H9 (cell line): ENCODE data around the gene C16orf89. TPM values are rescaled to one million over a fixed set of nuclear protein-coding genes. Genes with fewer than 3 reads are reported as not detected.

Experiments
- DNase-seq: peaks from one replicate; pipeline ENCODE4 v3.0.0-alpha.2; 2017
- H2AFZ ChIP-seq: one replicate; pipeline ENCODE4 v1.6.1; 2013; ENCODE audit warnings: mild to moderate bottlenecking, low read length, control low read depth, moderate library complexity
- H2AK5ac ChIP-seq: 2 replicates; pipeline ENCODE4 v1.6.1; 2013; ENCODE audit warnings: low read length, control low read depth, mixed read lengths; ENCODE audit not compliant: insufficient read length
- H2BK120ac ChIP-seq: one replicate; pipeline ENCODE4 v1.6.1; 2013; ENCODE audit warnings: low read depth, mild to moderate bottlenecking, low read length, control low read depth, inconsistent platforms; ENCODE audit not compliant: poor library complexity, severe bottlenecking
- H2BK12ac ChIP-seq: 2 replicates; pipeline ENCODE4 v1.6.1; 2013; ENCODE audit warnings: low read length, control low read depth, mixed read lengths, low read depth; ENCODE audit not compliant: insufficient read length
- H2BK15ac ChIP-seq: 2 replicates; pipeline ENCODE4 v1.6.1; 2013; ENCODE audit warnings: low read depth, low read length, control low read depth
- H2BK20ac ChIP-seq: one replicate; pipeline ENCODE4 v1.6.1; 2013; ENCODE audit warnings: low read depth, mild to moderate bottlenecking, low read length, control low read depth, inconsistent platforms; ENCODE audit not compliant: poor library complexity, severe bottlenecking
- H2BK5ac ChIP-seq: 2 replicates; pipeline ENCODE4 v1.6.1; 2013; ENCODE audit warnings: low read length, control low read depth, mixed read lengths; ENCODE audit not compliant: insufficient read length
- H3K14ac ChIP-seq: 2 replicates; pipeline ENCODE4 v1.6.1; 2013; ENCODE audit warnings: low read length, control low read depth; ENCODE audit not compliant: insufficient read depth
- H3K18ac ChIP-seq: 2 replicates; pipeline ENCODE4 v1.6.1; 2013; ENCODE audit warnings: low read depth, mild to moderate bottlenecking, mixed read lengths, low read length, control low read depth; ENCODE audit not compliant: insufficient read length
- H3K23ac ChIP-seq: 2 replicates; pipeline ENCODE4 v1.6.1; 2013; ENCODE audit warnings: low read length, control low read depth, mixed read lengths, low read depth; ENCODE audit not compliant: insufficient read length
- H3K23me2 ChIP-seq: 2 replicates; pipeline ENCODE4 v1.6.1; 2013; ENCODE audit warnings: low read depth, mild to moderate bottlenecking, mixed read lengths, low read length, control low read depth; ENCODE audit not compliant: insufficient read length, poor library complexity, severe bottlenecking
- H3K27ac ChIP-seq: 2 replicates; pipeline ENCODE4 v1.5.1; 2013; ENCODE audit warnings: low read length, control low read depth, mixed read lengths, low read depth; ENCODE audit not compliant: insufficient read length
- H3K27me3 ChIP-seq: 2 replicates; pipeline ENCODE4 v1.6.1; 2013; ENCODE audit warnings: low read length, control low read depth, inconsistent platforms; ENCODE audit not compliant: insufficient read depth
- H3K4ac ChIP-seq: 2 replicates; pipeline ENCODE4 v1.6.1; 2013; ENCODE audit warnings: low read depth, mild to moderate bottlenecking, control low read depth, inconsistent platforms, low read length, moderate library complexity
- H3K4me1 ChIP-seq: 2 replicates; pipeline ENCODE4 v1.6.1; 2013; ENCODE audit warnings: low read length, control low read depth, inconsistent platforms; ENCODE audit not compliant: insufficient read depth
- H3K4me2 ChIP-seq: 2 replicates; pipeline ENCODE4 v1.6.1; 2013; ENCODE audit warnings: low read length, control low read depth, mixed read lengths; ENCODE audit not compliant: insufficient read length, insufficient read depth
- H3K56ac ChIP-seq: 2 replicates; pipeline ENCODE4 v1.6.1; 2013; ENCODE audit warnings: low read depth, mild to moderate bottlenecking, mixed read lengths, low read length, control low read depth; ENCODE audit not compliant: insufficient read length
- H3K79me1 ChIP-seq: 2 replicates; pipeline ENCODE4 v1.6.1; 2013; ENCODE audit warnings: low read depth, mild to moderate bottlenecking, moderate library complexity, low read length, control low read depth, inconsistent platforms; ENCODE audit not compliant: insufficient read depth, poor library complexity, severe bottlenecking
- H3K79me2 ChIP-seq: 2 replicates; pipeline ENCODE4 v1.6.1; 2013; ENCODE audit warnings: low read length, control low read depth, inconsistent platforms; ENCODE audit not compliant: insufficient read depth
- H3K9ac ChIP-seq: 2 replicates; pipeline ENCODE4 v1.6.1; 2013; ENCODE audit warnings: low read length, control low read depth, mixed read lengths; ENCODE audit not compliant: insufficient read length; ENCODE audit errors: extremely low read depth
- H3K9me3 ChIP-seq: one replicate; pipeline ENCODE4 v1.6.1; 2013; ENCODE audit warnings: low read depth, low read length, inconsistent platforms; ENCODE audit not compliant: control insufficient read depth
- H3T11ph ChIP-seq: one replicate; pipeline ENCODE4 v1.6.1; 2013; ENCODE audit warnings: mild to moderate bottlenecking, low read length, control low read depth, inconsistent platforms
- H4K20me1 ChIP-seq: one replicate; pipeline ENCODE4 v1.6.1; 2013; ENCODE audit not compliant: control insufficient read depth, insufficient read length, insufficient read depth
- H4K5ac ChIP-seq: 2 replicates; pipeline ENCODE4 v1.6.1; 2013; ENCODE audit warnings: low read depth, mild to moderate bottlenecking, mixed read lengths, low read length, control low read depth; ENCODE audit not compliant: insufficient read length
- H4K8ac ChIP-seq: replicated peaks from 2 replicates; pipeline ENCODE4 v1.6.1; 2013; ENCODE audit warnings: low read length, control low read depth, mixed read lengths, low read depth; ENCODE audit not compliant: insufficient read length
- H4K91ac ChIP-seq: 2 replicates; pipeline ENCODE4 v1.6.1; 2013; ENCODE audit warnings: low read depth, mild to moderate bottlenecking, moderate library complexity, mixed read lengths, low read length, control low read depth; ENCODE audit not compliant: insufficient read length
- H3K27ac Mint-ChIP-seq, 3 experiments: 2 replicates in 2 of 3; 3 replicates in 1 of 3; pipeline ENCODE4 v1.8.0; 2020 to 2021; ENCODE audit warnings: mixed read lengths in 3 of 3, mild to moderate bottlenecking in 1 of 3, moderate library complexity in 1 of 3
- H3K27me3 Mint-ChIP-seq: 2 replicates; pipeline ENCODE4 v1.8.0; 2021; ENCODE audit warnings: low read depth, mild to moderate bottlenecking, moderate library complexity, mixed read lengths
- H3K36me3 Mint-ChIP-seq, 3 experiments: 2 replicates in 2 of 3; 3 replicates in 1 of 3; pipeline ENCODE4 v1.8.0; 2020 to 2021; ENCODE audit warnings: low read depth in 3 of 3, mixed read lengths in 3 of 3; ENCODE audit not compliant: insufficient read depth in 1 of 3
- H3K4me1 Mint-ChIP-seq, 2 experiments: 2 replicates each; pipeline ENCODE4 v1.8.0; 2020; ENCODE audit warnings: mixed read lengths in 2 of 2
- H3K4me3 Mint-ChIP-seq, 2 experiments: 2 replicates in 1 of 2; 3 replicates in 1 of 2; pipeline ENCODE4 v1.8.0; 2020 to 2021; ENCODE audit warnings: mild to moderate bottlenecking in 2 of 2, mixed read lengths in 2 of 2, moderate library complexity in 1 of 2
- H3K9me3 Mint-ChIP-seq, 2 experiments: 2 replicates in 1 of 2; 3 replicates in 1 of 2; pipeline ENCODE4 v1.8.0; 2020; ENCODE audit warnings: mild to moderate bottlenecking in 2 of 2, mixed read lengths in 2 of 2, moderate library complexity in 1 of 2
- CTCF ChIP-seq: fragments of 200-600 bp; sonication (generic); conservative IDR thresholded peaks from 3 replicates; pipeline ENCODE4 v1.8.0; 2021; ENCODE audit warnings: antibody characterized with exemption, mild to moderate bottlenecking
- WGBS: extraction: QIAGEN DNeasy Blood & Tissue Kit; methylation state at CpG from one replicate; pipeline ENCODE4 v1.1.7; 2013; ENCODE audit warnings: missing lambda C conversion rate, low lambda C conversion rate, mixed read lengths; ENCODE audit not compliant: insufficient read length; ENCODE audit errors: extremely low coverage; 5-methylcytosine and 5-hydroxymethylcytosine counted together
- total RNA-seq: library from RNA; stranded (reverse); gene quantifications from 2 replicates; pipeline ENCODE4 v1.2.1, GENCODE V29; 2021

The C16orf89 gene
- total RNA-seq, 1 experiment from 2014 or later, result 2.5 TPM

- no peak overlapping the region for H3K23ac ChIP-seq
- H2BK12ac ChIP-seq, result no peak overlapping the region
- Mint-ChIP-seq H3K27ac (no peak overlapping the region), H3K4me1 (peaks cover 0 to 4% of the 10 kb centered on the region in 2 experiments; a peak in 2 of 4 replicates), H3K9me3 (no peaks in the 10 kb centered on the region; a peak in 1 of 5 replicates), H3K36me3 (no peaks in the 10 kb centered on the region; a peak in 1 of 7 replicates), H3K27me3 (peaks cover 15% of the 10 kb centered on the region), H3K4me3 (no peak overlapping the region; a peak in 1 of 5 replicates)
- H3K27ac ChIP-seq, result no peak overlapping the region
- no peak overlapping the region for H2BK120ac ChIP-seq
- no peak overlapping the region for H3K14ac ChIP-seq
- no peak for DNase-seq
- no peak overlapping the region for H2BK15ac ChIP-seq
- no peak overlapping the region for H4K5ac ChIP-seq
- no peak overlapping the region for H3K56ac ChIP-seq
- no peaks in the 10 kb centered on the region for H3K9me3 ChIP-seq
- no peaks in the 10 kb centered on the region for H4K20me1 ChIP-seq
- no peaks in the 10 kb centered on the region for H3K23me2 ChIP-seq
- H4K91ac ChIP-seq, result no peak overlapping the region
- TF ChIP-seq CTCF, result no peak
- no peak overlapping the region for H3K9ac ChIP-seq
- H3K18ac ChIP-seq, result no peak overlapping the region
- H4K8ac ChIP-seq, result no peak overlapping the region
- H3K79me1 ChIP-seq, result no peaks in the 10 kb centered on the region
- H2AK5ac ChIP-seq, result no peak overlapping the region
- no peaks in the 10 kb centered on the region; the same call in 1 of the 2 replicates for H3K27me3 ChIP-seq
- H3K79me2 ChIP-seq, result no peaks in the 10 kb centered on the region
- WGBS, result no CpG with 5 or more reads among the region's 6 CpGs
- H3K4me2 ChIP-seq, result no peak overlapping the region
- H2BK5ac ChIP-seq, result no peak overlapping the region
- H3K4ac ChIP-seq, result no peak overlapping the region
- H3K4me1 ChIP-seq, result no peaks in the 10 kb centered on the region
- H2BK20ac ChIP-seq, result no peak overlapping the region
- H2AFZ ChIP-seq, result no peak overlapping the region
- no peak overlapping the region for H3T11ph ChIP-seq
These were observed 48.6 kb downstream of the C16orf89 start for GRCh38 chr16:5016967-5017677.
